Lower leg skin (tissue), 4 donors: ENCODE data around the gene CNRIP1. TPM values are rescaled to one million over a fixed set of nuclear protein-coding genes. Genes with fewer than 3 reads are reported as not detected.
"Not testable (repeated sequence)": the region's sequence is repeated elsewhere in the genome, so short reads cannot be mapped to it uniquely, and the experiment has no call there.

ENCODE experiments used
- DNase-seq, 2 donors: peaks; one replicate each; pipeline ENCODE4 v3.0.0-alpha.2; 2019; ENCODE audit warnings: low spot score in 2 of 2
- H3K4me3 ChIP-seq: fragments of 200-600 bp; sonication (generic); 2 replicates; pipeline ENCODE4 v1.5.1; 2017; ENCODE audit warnings: mild to moderate bottlenecking, low read depth; ENCODE audit not compliant: poor library complexity, severe bottlenecking
- CTCF ChIP-seq, 3 donors: fragments of 450-650 bp; IDR thresholded peaks; one replicate each; pipeline ENCODE4 v1.5.1; 2016; ENCODE audit warnings: antibody characterized with exemption in 3 of 3, mild to moderate bottlenecking in 3 of 3, moderate library complexity in 2 of 3
- POLR2A ChIP-seq, 2 donors: fragments of 450-650 bp; IDR thresholded peaks; one replicate each; pipeline ENCODE4 v1.6.1; 2016 to 2017; ENCODE audit warnings: antibody characterized with exemption in 2 of 2, mild to moderate bottlenecking in 1 of 2, moderate library complexity in 1 of 2
- WGBS, 2 donors: methylation state at CpG; one replicate each; pipeline ENCODE4 v1.1.5; 2018; 5-methylcytosine and 5-hydroxymethylcytosine counted together
- intact Hi-C: fragments of 100-400 bp; cut with DNase I; formaldehyde crosslinking; loops from one replicate; pipeline ENCODE4 v1.15.0; 2023; ENCODE audit warnings: low total_unique reads
- total RNA-seq, 4 donors: library from RNA; depleted of rRNA; stranded (reverse); fragments of >200 nt; gene quantifications; one replicate each; pipeline ENCODE4 v1.1.0, GENCODE V29; 2016

CNRIP1 gene
- total RNA-seq, 4 donors from 2014 or later = 5.7 to 12.8 (median 7.8) TPM

GRCh38 chr2:68311033-68311432, 8.7 kb downstream of the CNRIP1 start:
- intact Hi-C loops = no loop called here
- H3K4me3 ChIP-seq = no peak overlapping the region
- no peak for DNase-seq
- TF ChIP-seq CTCF (IDR thresholded peaks at IDR 0.05) = no peak
- TF ChIP-seq POLR2A (IDR thresholded peaks at IDR 0.05) = no peak

- H3K4me3 ChIP-seq = no peak overlapping the region
- intact Hi-C loops = no loop called here
- no peak for DNase-seq
- TF ChIP-seq POLR2A (IDR thresholded peaks at IDR 0.05) (no peak), CTCF (IDR thresholded peaks at IDR 0.05) (no peak)
These were observed 10.3 kb downstream of the CNRIP1 start for GRCh38 chr2:68309426-68309825.

GRCh38 chr2:68303902-68304272, 15.9 kb downstream of the CNRIP1 start:
- H3K4me3 ChIP-seq, intact Hi-C loops, DNase-seq: not testable (repeated sequence)
- 82 to 94% methylated on average over 1 of the region's 1 CpG for WGBS, 2 donors

GRCh38 chr2:68303033-68303901, 16.5 kb downstream of the CNRIP1 start:
- 95 to 96% methylated on average over 12 of the region's 12 CpGs for WGBS, 2 donors
- no peak for TF ChIP-seq CTCF (IDR thresholded peaks at IDR 0.05)
- TF ChIP-seq POLR2A (IDR thresholded peaks at IDR 0.05) = no peak
- intact Hi-C loops = no loop called here

GRCh38 chr2:68302281-68302875, 17.4 kb downstream of the CNRIP1 start:
- TF ChIP-seq CTCF (IDR thresholded peaks at IDR 0.05) (no peak), POLR2A (IDR thresholded peaks at IDR 0.05) (no peak)
- no peak overlapping the region for H3K4me3 ChIP-seq
- intact Hi-C loops = no loop called here
- 65 to 80% methylated on average over 3 of the region's 3 CpGs for WGBS, 2 donors
- DNase-seq = no peak

More at GRCh38 chr2:68303033-68303901, 16.5 kb downstream of the CNRIP1 start:
- no peak for DNase-seq
- H3K4me3 ChIP-seq = no peak overlapping the region

GRCh38 chr2:68295516-68295915, 24.2 kb downstream of the CNRIP1 start:
- DNase-seq = no peak
- TF ChIP-seq CTCF (IDR thresholded peaks at IDR 0.05) (no peak), POLR2A (IDR thresholded peaks at IDR 0.05) (no peak)
- H3K4me3 ChIP-seq = no peak overlapping the region
- intact Hi-C loops = no loop called here
